ENCODE data around the gene ZCCHC3.
A peak's percentile ranks its signal among the peaks of the same experiment; 100 is the strongest.

Gene ZCCHC3

GRCh38 chr20:346640-347316 is 49.4 kb downstream of the ZCCHC3 start, which contains the start of gene NRSN2:
NRSN2 (plus strand) TSS chr20:347111; CDS start chr20:349644, 2,533 bp downstream.
- DNase-seq (ENCODE audit: low read depth): no peak

GRCh38 chr20:347317-347639 is 49.9 kb downstream of the ZCCHC3 start:
- no peak for DNase-seq (ENCODE audit: low read depth)

- DNase-seq (ENCODE audit: low read depth): peak; percentile 35
Measured at GRCh38 chr20:347640-348484, 50.5 kb downstream of the ZCCHC3 start.

GRCh38 chr20:348972-349841 is 51.8 kb downstream of the ZCCHC3 start:
- no peak for DNase-seq (ENCODE audit: low read depth)
